Activated naive CD8-positive, alpha-beta T cell treated with anti-CD3 and anti-CD28 coated beads, Interleukin-2, amount 50 U/mL, for 16 hours (primary cell): ENCODE results near the gene DPP4.
"Not testable (repeated sequence)": the region's sequence is repeated elsewhere in the genome, so short reads cannot be mapped to it uniquely, and the experiment has no call there.

Experiments used
- DNase-seq: peaks from one replicate; pipeline ENCODE4 v3.0.0-alpha.2; 2020; ENCODE audit warnings: low read depth, low spot score

The DPP4 gene

DNA sequence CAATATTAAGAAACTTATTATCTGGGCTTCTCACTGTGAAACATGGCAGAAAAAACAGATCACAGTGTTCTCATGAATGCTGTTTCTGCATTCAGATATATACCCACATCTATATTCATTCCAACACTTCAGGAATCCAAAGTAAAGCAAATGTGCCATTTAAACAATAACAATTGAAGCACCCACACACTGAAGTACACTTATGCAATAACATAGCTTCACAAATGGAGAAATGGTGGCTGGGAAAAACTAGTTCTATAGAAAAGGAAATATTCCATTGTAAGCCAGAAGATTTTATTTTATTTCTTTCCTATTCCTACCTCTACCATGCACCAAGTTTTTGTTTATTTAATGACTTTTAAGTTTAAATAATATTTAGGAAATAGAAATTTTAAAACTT, 111.9 kb downstream of the DPP4 start:
- DNase-seq: no peak

DNA sequence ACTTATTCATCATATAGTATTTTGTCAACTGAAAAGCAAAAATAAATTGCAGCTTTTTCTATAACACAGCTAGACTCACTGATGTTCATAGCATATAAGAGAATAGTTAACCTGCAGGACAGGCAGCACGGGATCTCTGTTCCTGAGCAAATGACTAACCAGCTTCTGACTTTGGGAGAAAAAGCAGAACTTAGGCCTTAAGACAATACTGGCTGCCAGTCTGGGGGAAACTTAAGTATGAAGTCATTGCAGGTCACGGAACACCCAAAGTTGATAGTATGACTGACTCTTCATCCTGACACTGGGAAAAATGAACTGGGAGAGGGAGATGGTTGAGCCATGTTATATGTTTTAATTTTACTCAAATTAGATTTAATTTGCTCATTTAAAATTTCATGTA, 113.0 kb downstream of the DPP4 start:
- no peak for DNase-seq

DNA sequence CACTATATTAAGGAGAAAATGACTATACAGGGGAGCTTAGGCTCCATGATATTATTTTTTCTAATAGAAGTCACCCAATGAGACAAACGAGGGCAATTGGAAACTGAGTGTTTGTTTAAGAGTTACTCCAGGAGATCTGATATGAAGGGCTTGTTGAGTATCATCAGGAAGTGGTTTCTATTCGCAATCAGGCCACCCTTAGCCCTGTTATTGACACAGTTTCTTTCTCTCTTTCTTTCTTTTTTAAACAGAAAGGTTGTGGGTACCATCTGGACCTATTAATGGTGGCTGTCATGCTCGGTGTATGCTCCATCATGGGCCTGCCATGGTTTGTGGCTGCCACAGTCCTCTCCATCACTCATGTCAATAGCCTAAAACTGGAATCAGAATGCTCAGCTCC, 117.3 kb downstream of the DPP4 start:
- DNase-seq: no peak

DNA sequence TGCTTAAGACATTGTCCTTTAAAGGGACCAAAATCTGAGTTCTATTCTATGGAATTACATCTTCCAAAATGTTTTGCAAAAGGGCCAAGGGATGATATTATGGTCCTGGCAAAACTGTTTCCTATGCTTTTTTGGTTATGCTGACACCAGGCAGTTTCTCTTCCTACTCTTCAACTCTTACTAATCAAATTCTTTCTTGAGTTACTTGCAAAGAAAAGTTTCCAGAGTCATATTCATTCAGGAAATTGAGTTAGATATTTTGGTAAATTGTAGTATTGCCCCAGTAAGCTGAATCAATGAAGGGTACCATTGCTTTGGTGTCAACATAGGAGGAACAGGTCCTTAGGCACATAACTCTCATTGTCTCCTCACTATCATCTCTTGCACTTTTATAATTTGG, 118.8 kb downstream of the DPP4 start:
- DNase-seq: no peak

DNA sequence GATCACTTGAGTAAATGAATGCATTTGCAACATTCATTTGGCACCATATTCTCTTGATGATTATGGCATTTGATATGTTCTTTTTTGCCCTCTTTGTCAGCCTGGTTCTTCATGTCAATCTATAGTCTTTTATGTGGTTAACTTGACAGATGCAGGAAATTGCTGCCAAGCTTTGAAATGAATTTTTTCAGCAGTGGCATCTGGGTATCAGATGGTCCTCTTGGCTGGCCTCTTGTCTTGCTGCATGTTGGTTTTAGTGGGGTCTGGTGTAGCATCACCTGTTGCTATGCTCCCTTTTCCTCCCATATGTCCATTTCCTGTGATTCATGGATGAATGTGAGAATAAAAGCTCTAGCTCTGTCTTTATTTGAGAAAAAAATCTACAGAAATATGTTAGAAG, 119.9 kb downstream of the DPP4 start:
- DNase-seq: no peak

DNA sequence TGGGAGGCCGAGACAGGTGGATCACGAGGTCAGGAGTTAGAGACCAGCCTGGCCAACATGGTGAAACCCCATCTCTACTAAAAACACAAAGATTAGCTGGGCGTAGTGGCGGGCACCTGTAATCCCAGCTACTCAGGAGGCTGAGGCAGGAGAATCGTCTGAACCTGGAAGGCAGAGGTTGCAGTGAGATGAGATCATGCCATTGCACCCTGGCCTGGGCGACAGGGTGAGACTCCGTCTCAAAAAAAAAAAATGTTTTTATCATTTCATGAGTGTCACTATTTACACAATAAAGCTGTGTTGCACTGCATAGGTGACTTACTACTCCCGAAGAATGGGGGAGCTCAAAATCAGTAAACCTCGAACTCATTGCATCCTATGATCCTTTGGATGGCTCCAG, 120.6 kb downstream of the DPP4 start:
- not testable (repeated sequence) for DNase-seq

DNA sequence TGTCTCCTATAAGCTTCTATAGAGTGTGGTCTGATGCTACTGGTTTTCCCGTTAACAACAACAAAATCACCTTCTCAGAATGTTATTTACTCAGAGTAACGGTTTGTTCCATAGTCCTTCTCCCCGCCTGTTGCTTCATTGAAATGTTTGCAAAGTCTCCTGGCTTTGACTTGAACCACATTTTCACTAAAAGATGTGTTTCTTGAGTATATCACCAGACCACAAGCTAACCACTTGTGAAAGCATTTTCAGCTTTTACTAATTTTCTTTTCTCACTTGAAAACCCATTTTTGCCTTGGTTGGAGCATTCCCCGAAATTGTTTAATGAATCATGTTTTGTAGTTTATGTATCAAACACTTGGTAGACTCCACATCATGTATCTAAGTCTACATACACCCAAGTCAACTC, 121.2 kb downstream of the DPP4 start:
- DNase-seq: no peak

DNA sequence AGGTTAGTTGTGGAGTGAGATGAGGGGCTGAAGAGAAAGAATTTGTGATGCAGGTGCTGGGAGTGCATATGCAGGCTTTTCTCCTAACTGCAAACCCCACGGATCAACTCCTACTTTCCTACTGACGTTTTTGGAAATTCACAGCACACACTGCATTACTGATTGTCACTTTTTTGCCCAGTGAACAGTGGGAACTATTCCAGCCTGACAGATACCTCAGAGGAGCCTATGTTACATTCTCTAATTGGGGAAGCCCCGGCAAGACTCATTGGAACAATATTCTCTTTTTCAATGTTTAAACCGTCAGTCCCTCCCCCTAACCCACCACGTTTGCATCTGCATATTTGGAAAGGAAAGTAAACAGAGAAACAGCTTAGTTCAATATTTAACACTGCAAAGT, 126.2 kb downstream of the DPP4 start:
- no peak for DNase-seq

DNA sequence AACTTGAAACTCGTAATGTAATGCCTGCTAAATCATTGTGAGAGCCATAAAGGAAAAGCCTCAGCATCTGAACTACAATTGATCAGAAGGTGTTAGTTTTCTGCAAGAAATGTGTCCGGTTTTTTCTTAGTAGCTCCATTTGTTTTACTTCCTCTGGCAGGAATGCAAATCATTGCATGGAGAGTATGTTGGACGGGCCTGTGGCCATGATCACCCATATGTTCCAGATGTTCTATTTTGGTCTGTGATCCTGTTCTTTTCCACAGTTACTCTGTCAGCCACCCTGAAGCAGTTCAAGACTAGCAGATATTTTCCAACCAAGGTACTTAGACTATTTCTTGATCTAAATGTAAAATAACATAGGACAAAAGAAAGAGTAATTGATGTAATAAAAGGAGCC, 126.6 kb downstream of the DPP4 start:
- no peak for DNase-seq

DNA sequence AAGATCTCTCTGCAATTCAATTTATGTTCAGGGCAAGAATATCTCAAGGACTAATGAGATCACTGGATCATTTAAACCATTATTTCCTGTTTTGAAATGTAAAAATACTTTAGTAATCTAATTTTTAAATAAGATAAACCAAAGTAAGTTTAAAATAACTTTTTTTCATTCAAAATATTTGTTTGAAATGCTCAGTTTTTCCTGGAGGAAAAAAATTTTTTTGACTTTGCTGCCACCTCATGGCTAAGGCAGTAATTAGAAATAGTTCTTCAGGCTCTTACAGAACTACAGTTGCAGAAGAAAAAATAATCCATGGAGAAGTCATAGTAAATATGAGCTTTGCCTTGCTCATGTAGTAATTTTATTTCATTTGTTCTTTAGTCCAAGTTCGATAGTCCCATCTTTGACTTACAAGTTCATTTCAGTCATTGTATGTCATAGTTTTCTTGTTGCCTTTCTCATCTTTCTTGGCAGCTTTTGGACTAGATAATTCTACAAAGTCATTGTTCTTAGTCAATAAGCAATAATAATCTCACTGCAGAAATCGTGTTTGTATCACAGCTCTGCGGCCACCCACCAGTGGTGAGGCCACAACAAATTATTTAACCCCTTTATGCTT, 127.4 kb downstream of the DPP4 start:
- DNase-seq: no peak

DNA sequence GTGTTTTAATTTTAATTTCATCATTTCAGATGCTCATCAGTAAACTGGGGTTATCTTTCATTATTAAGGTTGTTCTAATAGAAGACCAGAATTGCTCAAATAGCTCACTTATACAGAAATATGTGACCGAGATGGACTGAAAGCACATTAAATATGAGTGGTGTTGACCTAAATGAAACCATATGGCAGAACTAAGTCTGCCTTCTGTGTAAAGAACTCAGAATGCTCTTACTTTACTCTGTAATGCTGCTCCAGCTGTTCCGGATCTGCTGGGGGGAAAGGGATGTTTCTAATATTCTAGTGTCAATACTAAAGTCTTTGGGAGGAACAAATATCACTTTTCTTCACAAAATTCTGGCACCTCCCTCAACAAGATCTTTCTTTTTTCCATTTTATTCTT, 131.0 kb downstream of the DPP4 start:
- DNase-seq: no peak
